VCaP (cell line): ENCODE measurements around the gene OR8B4.
A peak's percentile ranks its signal among the peaks of the same experiment; 100 is the strongest.
"Not testable (repeated sequence)": the region's sequence is repeated elsewhere in the genome, so short reads cannot be mapped to it uniquely, and the experiment has no call there.

Source experiments
- H3K27ac ChIP-seq: fragments of 450-650 bp; 2 replicates; pipeline ENCODE4 v1.5.1; 2017
- TF ChIP-seq, protein P1 (sequence below): fragments of 450-650 bp; conservative IDR thresholded peaks from 2 replicates; pipeline ENCODE4 v1.5.1; 2017; ENCODE audit warnings: mild to moderate bottlenecking, moderate library complexity

The OR8B4 gene

DNA sequence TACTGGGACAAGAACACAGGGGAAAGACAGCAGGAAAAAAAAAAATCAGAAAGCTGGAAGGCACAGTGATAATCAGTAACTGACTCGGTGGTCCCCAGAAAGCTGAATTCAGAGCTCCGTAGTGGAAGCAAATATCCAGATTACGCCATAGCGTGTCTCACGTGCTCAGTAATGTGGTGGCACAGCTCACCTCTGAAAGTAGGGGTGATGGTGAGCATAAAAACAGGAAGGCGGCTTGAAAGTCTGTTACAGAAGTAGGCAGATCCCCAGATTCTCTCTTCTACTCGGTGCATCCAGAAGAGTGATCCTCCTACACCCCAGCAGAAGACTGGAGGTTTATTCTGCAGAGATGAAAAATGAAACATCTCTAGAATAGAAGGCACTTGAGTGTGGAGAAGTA is 14.8 kb downstream of the OR8B4 start:
- H3K27ac ChIP-seq: no peak overlapping the region
- TF ChIP-seq, protein P1, sequence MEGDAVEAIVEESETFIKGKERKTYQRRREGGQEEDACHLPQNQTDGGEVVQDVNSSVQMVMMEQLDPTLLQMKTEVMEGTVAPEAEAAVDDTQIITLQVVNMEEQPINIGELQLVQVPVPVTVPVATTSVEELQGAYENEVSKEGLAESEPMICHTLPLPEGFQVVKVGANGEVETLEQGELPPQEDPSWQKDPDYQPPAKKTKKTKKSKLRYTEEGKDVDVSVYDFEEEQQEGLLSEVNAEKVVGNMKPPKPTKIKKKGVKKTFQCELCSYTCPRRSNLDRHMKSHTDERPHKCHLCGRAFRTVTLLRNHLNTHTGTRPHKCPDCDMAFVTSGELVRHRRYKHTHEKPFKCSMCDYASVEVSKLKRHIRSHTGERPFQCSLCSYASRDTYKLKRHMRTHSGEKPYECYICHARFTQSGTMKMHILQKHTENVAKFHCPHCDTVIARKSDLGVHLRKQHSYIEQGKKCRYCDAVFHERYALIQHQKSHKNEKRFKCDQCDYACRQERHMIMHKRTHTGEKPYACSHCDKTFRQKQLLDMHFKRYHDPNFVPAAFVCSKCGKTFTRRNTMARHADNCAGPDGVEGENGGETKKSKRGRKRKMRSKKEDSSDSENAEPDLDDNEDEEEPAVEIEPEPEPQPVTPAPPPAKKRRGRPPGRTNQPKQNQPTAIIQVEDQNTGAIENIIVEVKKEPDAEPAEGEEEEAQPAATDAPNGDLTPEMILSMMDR: no peak

- H3K27ac ChIP-seq: no peak overlapping the region
- TF ChIP-seq, protein P1: no peak
Observed at GRCh38 chr11:124405581-124405980, 19.1 kb downstream of the OR8B4 start.

GRCh38 chr11:124403186-124403585 is 21.5 kb downstream of the OR8B4 start:
- H3K27ac ChIP-seq: not testable (repeated sequence)

DNA sequence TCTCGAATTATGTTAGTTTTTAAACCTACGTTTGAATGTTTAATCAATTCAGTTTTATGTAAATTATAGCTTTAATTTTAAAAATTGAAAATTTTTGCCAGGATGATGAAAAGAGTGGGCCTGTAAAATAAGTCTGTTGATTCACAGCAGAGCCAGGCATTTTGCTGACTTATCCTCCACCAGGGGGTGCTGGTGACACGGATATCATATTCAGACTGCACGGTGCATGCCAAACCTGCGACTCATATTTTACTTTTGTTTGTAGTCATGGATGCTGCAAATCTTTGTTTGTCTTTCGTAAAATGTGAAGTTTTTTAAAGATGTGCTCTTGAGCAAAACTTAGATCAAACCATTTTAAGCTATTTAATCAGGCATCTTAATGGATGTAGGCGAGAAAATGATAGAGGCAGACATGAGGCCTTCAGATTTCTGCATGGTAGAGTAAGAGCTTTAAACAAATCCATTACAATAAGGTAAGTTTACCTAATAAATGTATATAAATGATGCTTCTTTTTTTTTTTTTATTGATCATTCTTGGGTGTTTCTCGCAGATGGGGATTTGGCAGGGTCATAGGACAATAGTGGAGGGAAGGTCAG is 22.2 kb downstream of the OR8B4 start:
- no peak overlapping the region for H3K27ac ChIP-seq
- TF ChIP-seq, protein P1: peak; percentile 88

- no peak within 1 kb of the TSS for H3K27ac ChIP-seq
- TF ChIP-seq, protein P1: no peak
Observed at GRCh38 chr11:124398924-124399323, 25.7 kb downstream of the OR8B4 start, which contains the start of gene OR8B3. OR8B3 (minus strand) TSS chr11:124399024; CDS start chr11:124397351, 1,673 bp downstream.

DNA sequence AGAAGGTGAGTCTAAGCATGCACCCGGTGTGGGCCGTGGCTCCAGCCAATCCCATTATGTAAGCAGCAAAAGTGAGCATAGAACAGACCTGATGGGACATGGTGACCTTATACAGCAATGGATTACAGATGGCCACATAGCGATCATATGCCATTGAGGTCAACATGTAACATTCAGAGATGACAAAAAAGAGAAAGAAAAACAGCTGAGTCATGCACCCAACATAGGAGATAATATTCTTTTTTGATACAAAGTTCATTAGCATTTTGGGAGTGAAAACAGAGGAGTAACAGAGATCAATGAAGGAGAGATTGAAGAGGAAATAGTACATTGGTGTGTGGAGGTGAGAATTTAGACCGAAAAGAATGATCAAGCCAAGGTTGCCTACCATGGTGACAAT is 27.8 kb downstream of the OR8B4 start:
- not testable (repeated sequence) for H3K27ac ChIP-seq

GRCh38 chr11:124394408-124394807 is 30.3 kb downstream of the OR8B4 start:
- H3K27ac ChIP-seq: no peak overlapping the region
- TF ChIP-seq, protein P1: no peak

- TF ChIP-seq, protein P1: no peak
- H3K27ac ChIP-seq: no peak within 1 kb of the TSS
Observed at GRCh38 chr11:124384399-124384798, 40.3 kb downstream of the OR8B4 start, which contains the start of gene OR8B2. OR8B2 (minus strand) TSS chr11:124384499; CDS start chr11:124383343, 1,156 bp downstream.

- not testable (repeated sequence) for H3K27ac ChIP-seq
Observed at GRCh38 chr11:124382857-124383256, 41.8 kb downstream of the OR8B4 start.
